Forelimb muscle (tissue), 1 donor: ENCODE data around the gene C9orf50. TPM values are rescaled to one million over a fixed set of nuclear protein-coding genes. Genes with fewer than 3 reads are reported as not detected.

Source experiments
- DNase-seq: peaks from one replicate; pipeline ENCODE4 v3.0.0-alpha.2; 2013; ENCODE audit warnings: low read depth
- polyA plus RNA-seq: library from polyadenylated mRNA; unstranded; fragments of 120-200 nt; gene quantifications from one replicate; pipeline ENCODE4 v1.2.1, GENCODE V29; 2013; ENCODE audit not compliant: insufficient read length

C9orf50 gene
- polyA plus RNA-seq, 1 donor = 0.23 TPM

GRCh38 chr9:129570450-129571297, 50.2 kb downstream of the C9orf50 start:
- no peak for DNase-seq

GRCh38 chr9:129569502-129570449, 51.1 kb downstream of the C9orf50 start:
- no peak for DNase-seq

- DNase-seq = no peak
Observed at GRCh38 chr9:129568560-129569501, 52.1 kb downstream of the C9orf50 start.

- no peak for DNase-seq
Observed at GRCh38 chr9:129567842-129568559, 52.9 kb downstream of the C9orf50 start.

GRCh38 chr9:129567329-129567728, 53.6 kb downstream of the C9orf50 start:
- DNase-seq = no peak

GRCh38 chr9:129566563-129567266, 54.2 kb downstream of the C9orf50 start:
- no peak for DNase-seq

- DNase-seq = no peak
Observed at GRCh38 chr9:129562917-129563316, 58.0 kb downstream of the C9orf50 start.

- no peak for DNase-seq
Observed at GRCh38 chr9:129562514-129562913, 58.4 kb downstream of the C9orf50 start.

Other genes with a start within 250 kb of the C9orf50 start
- gene NTMT1, start 5.1 kb upstream of the C9orf50 start, polyA plus RNA-seq = 37.3 TPM
- gene ASB6, start 21.1 kb upstream of the C9orf50 start, polyA plus RNA-seq = 11.8 TPM
- 4.5 TPM for gene PRRX2, start 44.5 kb upstream of the C9orf50 start, polyA plus RNA-seq
- gene PTGES, start 131.9 kb upstream of the C9orf50 start, polyA plus RNA-seq = 9.5 TPM
- 15.0 TPM for gene TOR1B, start 182.1 kb upstream of the C9orf50 start, polyA plus RNA-seq
- gene TOR1A, start 203.0 kb upstream of the C9orf50 start, polyA plus RNA-seq = 23.0 TPM
- 46.7 TPM for gene C9orf78, start 214.2 kb upstream of the C9orf50 start, polyA plus RNA-seq
- 12.6 TPM for gene USP20, start 214.4 kb upstream of the C9orf50 start, polyA plus RNA-seq